ENCODE results near the gene ZNF569. TPM values are rescaled to one million over a fixed set of nuclear protein-coding genes. Genes with fewer than 3 reads are reported as not detected.
A peak's percentile ranks its signal among the peaks of the same experiment; 100 is the strongest.

The ZNF569 gene
- total RNA-seq, result 1 to 10 TPM; 1.0 to 4.8 (median 2.9) TPM

- Histone ChIP-seq H3K36me3 (peaks cover 0 to 36% (median 2%) of the 10 kb centered on the region in 4 donors), H3K27ac (peak within 1 kb of the TSS; percentile 68 to 93 (median 88)), H3K4me1 (peaks cover 18 to 31% (median 21%) of the 10 kb centered on the region in 4 donors), H3K9me3 (peaks cover 0 to 19% (median 9%) of the 10 kb centered on the region in 4 donors), H3K27me3 (no peaks in the 10 kb centered on the region), H3K4me3 (peak within 1 kb of the TSS; percentile 59 to 86 (median 68))
- ATAC-seq (ENCODE audit: low FRiP score in 2 of 2) (peak; percentile 91 to 94), DNase-seq (peak; percentile 92 to 94)
- TF ChIP-seq EP300 (IDR thresholded peaks at IDR 0.05) (no peak), POLR2AphosphoS5 (IDR thresholded peaks at IDR 0.05) (peak in 1 of 2 donors; percentile 83), CTCF (IDR thresholded peaks at IDR 0.05) (peak in 1 of 6 experiments; percentile 13), POLR2A (IDR thresholded peaks at IDR 0.05) (peak in 2 of 4 donors; percentile 43 to 55)
- WGBS, 2 donors, result 0% methylated on average over 23 to 53 of the region's 62 CpGs
These were observed at the start of gene ZNF569 for GRCh38 chr19:37466798-37467607. Gene ZNF569, minus strand, starts transcription at chr19:37467444. Its CDS starts 22,523 bp downstream, at chr19:37444921.

- Histone ChIP-seq H3K4me1 (no peaks in the 10 kb centered on the region), H3K4me3 (no peak overlapping the region), H3K27ac (no peak overlapping the region), H3K9me3 (peaks cover 6 to 37% (median 20%) of the 10 kb centered on the region in 4 donors), H3K27me3 (no peaks in the 10 kb centered on the region), H3K36me3 (peaks cover 0 to 28% (median 3%) of the 10 kb centered on the region in 4 donors)
- 48 to 58% methylated on average over 2 of the region's 2 CpGs for WGBS, 2 donors
- ATAC-seq (ENCODE audit: low FRiP score in 2 of 2), result no peak
- TF ChIP-seq CTCF (IDR thresholded peaks at IDR 0.05) (no peak), POLR2A (IDR thresholded peaks at IDR 0.05) (no peak), POLR2AphosphoS5 (IDR thresholded peaks at IDR 0.05) (no peak), EP300 (IDR thresholded peaks at IDR 0.05) (no peak)
- DNase-seq, result no peak
These were observed 46.2 kb upstream of the ZNF569 start for GRCh38 chr19:37513397-37513796.

- H3K27ac ChIP-seq, result no peak overlapping the region
- DNase-seq, result no peak
- peaks cover 4 to 29% (median 11%) of the 10 kb centered on the region in 4 donors for H3K9me3 ChIP-seq
- TF ChIP-seq POLR2A (IDR thresholded peaks at IDR 0.05) (no peak), EP300 (IDR thresholded peaks at IDR 0.05) (no peak), CTCF (IDR thresholded peaks at IDR 0.05) (no peak), POLR2AphosphoS5 (IDR thresholded peaks at IDR 0.05) (no peak)
- H3K4me3 ChIP-seq, result no peak overlapping the region
- ATAC-seq (ENCODE audit: low FRiP score in 2 of 2), result no peak
- 93 to 94% methylated on average over 3 of the region's 3 CpGs for WGBS, 2 donors
- no peaks in the 10 kb centered on the region for H3K27me3 ChIP-seq
- H3K36me3 ChIP-seq, result peaks cover 0 to 28% (median 3%) of the 10 kb centered on the region in 4 donors
- H3K4me1 ChIP-seq, result peaks cover 0 to 8% (median 0%) of the 10 kb centered on the region in 4 donors
These were observed 44.6 kb upstream of the ZNF569 start for GRCh38 chr19:37511821-37512220.

DNA sequence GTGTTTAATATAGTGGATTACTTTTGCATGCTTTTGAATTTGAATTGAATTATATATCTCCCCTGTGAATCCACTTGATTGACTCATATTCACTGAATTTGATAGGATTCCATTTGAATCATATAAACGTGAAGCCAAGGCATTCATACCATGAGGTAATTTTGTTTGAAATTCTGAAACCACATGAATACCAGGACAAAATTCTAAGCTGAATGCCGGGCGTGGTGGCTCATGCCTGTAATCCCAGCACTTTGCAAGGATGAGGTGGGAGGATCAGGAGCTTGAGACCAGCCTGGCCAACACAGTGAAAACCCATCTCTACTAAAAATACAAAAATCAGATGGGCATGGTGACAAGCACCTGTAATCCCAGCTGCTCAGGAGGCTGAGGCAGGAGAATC lies 43.9 kb upstream of the ZNF569 start:
- WGBS, 2 donors, result 91 to 95% methylated on average over 3 of the region's 3 CpGs
- Histone ChIP-seq H3K4me3 (no peak overlapping the region), H3K27me3 (no peaks in the 10 kb centered on the region), H3K9me3 (peaks cover 4 to 31% (median 10%) of the 10 kb centered on the region in 4 donors), H3K36me3 (peaks cover 0 to 28% (median 3%) of the 10 kb centered on the region in 4 donors), H3K27ac (no peak overlapping the region), H3K4me1 (peaks cover 0 to 10% (median 0%) of the 10 kb centered on the region in 4 donors)
- no peak for ATAC-seq (ENCODE audit: low FRiP score in 2 of 2)
- DNase-seq, result no peak
- TF ChIP-seq EP300 (IDR thresholded peaks at IDR 0.05) (no peak), POLR2A (IDR thresholded peaks at IDR 0.05) (no peak), POLR2AphosphoS5 (IDR thresholded peaks at IDR 0.05) (no peak), CTCF (IDR thresholded peaks at IDR 0.05) (no peak)

Data from upper lobe of left lung (tissue), 6 donors.